Ovary (tissue), 3 donors: ENCODE results near the gene MCM6.

Source experiments
- EP300 ChIP-seq: sonication (generic); formaldehyde crosslinking; IDR thresholded peaks from one replicate; pipeline ENCODE4 v1.6.1; 2017; ENCODE audit warnings: antibody characterized with exemption
- TF ChIP-seq, protein P1 (sequence below), 3 donors: fragments of 450-650 bp in 2 of 3; fragments of 200-600 bp in 1 of 3; IDR thresholded peaks; one replicate each; pipeline versions ENCODE4 v1.5.1 to v1.8.0; 2016 to 2022; ENCODE audit warnings: antibody characterized with exemption in 3 of 3, mild to moderate bottlenecking in 1 of 3
- donor health status: DM: no; HTN: no; CAD: no.

DNA sequence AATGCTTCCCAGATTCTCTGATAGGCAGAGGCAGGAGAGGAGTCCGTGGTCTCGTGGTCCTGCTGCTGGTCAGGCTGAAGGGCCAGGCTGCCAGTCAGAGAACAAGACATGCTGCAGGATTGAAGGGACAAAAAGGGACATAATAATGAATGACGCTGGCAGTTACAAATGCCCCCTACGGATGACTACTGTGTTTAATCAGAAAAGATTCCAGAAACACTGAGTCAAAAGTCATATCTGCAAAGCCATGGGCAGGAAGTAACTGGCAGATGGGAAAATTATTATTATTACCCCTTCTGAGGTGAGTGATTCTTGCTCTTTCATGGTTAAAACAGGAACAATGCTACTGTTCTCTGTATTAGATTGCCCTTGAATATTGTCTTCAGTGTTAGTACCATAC, 58.3 kb downstream of the MCM6 start:
- TF ChIP-seq, protein P1, sequence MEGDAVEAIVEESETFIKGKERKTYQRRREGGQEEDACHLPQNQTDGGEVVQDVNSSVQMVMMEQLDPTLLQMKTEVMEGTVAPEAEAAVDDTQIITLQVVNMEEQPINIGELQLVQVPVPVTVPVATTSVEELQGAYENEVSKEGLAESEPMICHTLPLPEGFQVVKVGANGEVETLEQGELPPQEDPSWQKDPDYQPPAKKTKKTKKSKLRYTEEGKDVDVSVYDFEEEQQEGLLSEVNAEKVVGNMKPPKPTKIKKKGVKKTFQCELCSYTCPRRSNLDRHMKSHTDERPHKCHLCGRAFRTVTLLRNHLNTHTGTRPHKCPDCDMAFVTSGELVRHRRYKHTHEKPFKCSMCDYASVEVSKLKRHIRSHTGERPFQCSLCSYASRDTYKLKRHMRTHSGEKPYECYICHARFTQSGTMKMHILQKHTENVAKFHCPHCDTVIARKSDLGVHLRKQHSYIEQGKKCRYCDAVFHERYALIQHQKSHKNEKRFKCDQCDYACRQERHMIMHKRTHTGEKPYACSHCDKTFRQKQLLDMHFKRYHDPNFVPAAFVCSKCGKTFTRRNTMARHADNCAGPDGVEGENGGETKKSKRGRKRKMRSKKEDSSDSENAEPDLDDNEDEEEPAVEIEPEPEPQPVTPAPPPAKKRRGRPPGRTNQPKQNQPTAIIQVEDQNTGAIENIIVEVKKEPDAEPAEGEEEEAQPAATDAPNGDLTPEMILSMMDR (IDR thresholded peaks at IDR 0.05): no peak
- no peak for TF ChIP-seq EP300
